HUES64 (cell line): ENCODE data around the gene EXOC2.

Source experiments
- H3K27ac ChIP-seq: 2 replicates; pipeline ENCODE4 v1.7.0; 2013; ENCODE audit warnings: low read depth, low read length, inconsistent platforms
- H3K27me3 ChIP-seq: 2 replicates; pipeline ENCODE4 v1.6.1; 2013; ENCODE audit warnings: mild to moderate bottlenecking, low read length; ENCODE audit not compliant: insufficient read depth
- H3K36me3 ChIP-seq: 2 replicates; pipeline ENCODE4 v1.6.1; 2013; ENCODE audit warnings: mild to moderate bottlenecking, low read length; ENCODE audit not compliant: insufficient read depth
- H3K4me1 ChIP-seq: 2 replicates; pipeline ENCODE4 v1.6.1; 2013; ENCODE audit warnings: mild to moderate bottlenecking, low read length, moderate library complexity; ENCODE audit not compliant: insufficient read depth
- H3K4me3 ChIP-seq: 2 replicates; pipeline ENCODE4 v1.5.1; 2013; ENCODE audit warnings: mild to moderate bottlenecking, low read length, moderate library complexity
- H3K9ac ChIP-seq: 2 replicates; pipeline ENCODE4 v1.6.1; 2013; ENCODE audit warnings: mild to moderate bottlenecking, low read depth, low read length
- H3K9me3 ChIP-seq: 2 replicates; pipeline ENCODE4 v1.6.1; 2013; ENCODE audit warnings: low read depth, low read length; ENCODE audit not compliant: insufficient read depth
- WGBS: fragments of 150-250, 120-280 bp; methylation state at CpG from one replicate; pipeline ENCODE4 v1.1.7; 2013; ENCODE audit warnings: missing lambda C conversion rate; 5-methylcytosine and 5-hydroxymethylcytosine counted together

The EXOC2 gene

GRCh38 chr6:473768-474452, 219.0 kb downstream of the EXOC2 start:
- no peak overlapping the region for H3K4me3 ChIP-seq
- H3K27me3 ChIP-seq: no peaks in the 10 kb centered on the region
- H3K9me3 ChIP-seq: no peaks in the 10 kb centered on the region
- WGBS: 88% methylated on average over 27 of the region's 27 CpGs
- no peak overlapping the region for H3K9ac ChIP-seq
- H3K27ac ChIP-seq: no peak overlapping the region
- no peaks in the 10 kb centered on the region for H3K36me3 ChIP-seq
- H3K4me1 ChIP-seq: peaks cover 7% of the 10 kb centered on the region; the same call in 1 of the 2 replicates

DNA sequence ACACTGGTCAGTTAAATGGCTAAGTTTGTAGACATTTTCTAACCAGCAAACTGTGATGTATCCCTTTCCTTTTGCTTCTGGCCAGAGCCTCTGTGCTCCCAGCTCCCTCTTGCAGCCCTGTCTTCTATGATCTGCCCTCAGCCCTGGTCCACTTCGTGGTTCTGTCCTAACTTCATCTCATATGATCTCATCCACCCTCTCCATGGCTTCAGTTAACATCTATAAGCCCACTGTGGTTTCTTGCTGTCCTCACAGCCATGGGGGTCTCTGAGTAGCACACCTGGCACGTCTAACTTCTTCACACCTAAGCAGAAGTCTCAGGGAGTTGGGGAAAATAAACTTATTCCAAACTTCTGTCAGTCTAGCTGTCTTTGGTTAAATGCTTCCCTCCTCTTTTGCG, 219.6 kb downstream of the EXOC2 start:
- H3K4me3 ChIP-seq: no peak overlapping the region
- peaks cover 7% of the 10 kb centered on the region; the same call in 1 of the 2 replicates for H3K4me1 ChIP-seq
- 90% methylated on average over 3 of the region's 3 CpGs for WGBS
- H3K9ac ChIP-seq: no peak overlapping the region
- no peaks in the 10 kb centered on the region for H3K36me3 ChIP-seq
- no peaks in the 10 kb centered on the region for H3K9me3 ChIP-seq
- no peak overlapping the region for H3K27ac ChIP-seq
- H3K27me3 ChIP-seq: no peaks in the 10 kb centered on the region

GRCh38 chr6:470901-471448, 222.0 kb downstream of the EXOC2 start:
- H3K4me3 ChIP-seq: no peak overlapping the region
- H3K36me3 ChIP-seq: no peaks in the 10 kb centered on the region
- no peaks in the 10 kb centered on the region for H3K9me3 ChIP-seq
- WGBS: 90% methylated on average over 15 of the region's 16 CpGs
- peaks cover 7% of the 10 kb centered on the region; the same call in 1 of the 2 replicates for H3K4me1 ChIP-seq
- H3K9ac ChIP-seq: no peak overlapping the region
- no peaks in the 10 kb centered on the region for H3K27me3 ChIP-seq
- no peak overlapping the region for H3K27ac ChIP-seq

DNA sequence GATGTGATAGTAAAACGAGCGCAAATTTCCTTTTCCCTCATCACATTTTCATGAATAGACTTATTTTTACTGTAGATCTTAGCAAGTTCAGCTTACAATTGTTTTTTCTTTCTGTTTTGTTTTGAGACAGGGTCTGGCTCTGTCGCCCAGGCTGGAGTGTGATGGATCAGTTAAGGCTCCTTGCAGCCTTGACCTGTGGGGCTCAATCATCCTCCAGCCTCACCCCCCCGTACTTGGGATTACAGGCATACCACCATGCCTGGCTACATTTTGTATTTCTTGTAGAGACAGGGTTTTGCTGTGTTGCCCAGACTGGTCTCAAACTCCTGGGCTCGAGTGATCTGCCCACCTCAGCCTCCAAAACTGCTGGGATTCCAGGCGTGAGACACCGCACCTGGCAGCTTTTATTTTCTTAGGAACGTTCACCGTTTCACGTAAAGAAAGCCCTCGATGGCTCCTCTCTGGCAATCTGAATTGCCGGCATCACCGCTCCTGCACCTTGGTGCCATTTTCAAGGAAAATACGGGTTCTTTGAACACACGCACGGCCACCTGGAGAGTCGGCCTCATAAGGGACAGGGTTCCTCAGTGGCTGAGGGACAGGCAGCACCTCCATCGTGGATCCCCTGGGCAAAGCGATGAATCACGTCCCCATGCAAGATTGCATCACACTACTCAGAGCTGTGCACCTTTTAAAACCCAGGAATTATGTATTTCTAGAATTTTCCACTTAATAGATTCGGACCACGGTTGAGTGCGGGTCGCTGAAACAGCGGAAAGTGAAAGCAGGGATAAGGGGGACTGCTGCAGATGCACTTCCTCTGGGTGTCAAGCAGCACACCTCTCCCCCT, 222.7 kb downstream of the EXOC2 start:
- Histone ChIP-seq H3K9me3 (no peaks in the 10 kb centered on the region), H3K27me3 (no peaks in the 10 kb centered on the region), H3K4me3 (no peak overlapping the region), H3K4me1 (peaks cover 7% of the 10 kb centered on the region; the same call in 1 of the 2 replicates), H3K27ac (no peak overlapping the region), H3K9ac (no peak overlapping the region), H3K36me3 (no peaks in the 10 kb centered on the region)
- 83% methylated on average over 25 of the region's 25 CpGs for WGBS

- Histone ChIP-seq H3K9ac (no peak overlapping the region), H3K27ac (no peak overlapping the region), H3K36me3 (no peaks in the 10 kb centered on the region), H3K27me3 (no peaks in the 10 kb centered on the region), H3K9me3 (no peaks in the 10 kb centered on the region), H3K4me1 (no peaks in the 10 kb centered on the region), H3K4me3 (no peak overlapping the region)
- WGBS: 95% methylated on average over 15 of the region's 15 CpGs
These were observed 225.3 kb downstream of the EXOC2 start for GRCh38 chr6:467671-468082.

- Histone ChIP-seq H3K4me1 (no peaks in the 10 kb centered on the region), H3K27ac (no peak overlapping the region), H3K27me3 (no peaks in the 10 kb centered on the region), H3K9ac (no peak overlapping the region), H3K4me3 (no peak overlapping the region), H3K36me3 (no peaks in the 10 kb centered on the region), H3K9me3 (no peaks in the 10 kb centered on the region)
- 97% methylated on average over 11 of the region's 11 CpGs for WGBS
These were observed 225.8 kb downstream of the EXOC2 start for GRCh38 chr6:467111-467510.

DNA sequence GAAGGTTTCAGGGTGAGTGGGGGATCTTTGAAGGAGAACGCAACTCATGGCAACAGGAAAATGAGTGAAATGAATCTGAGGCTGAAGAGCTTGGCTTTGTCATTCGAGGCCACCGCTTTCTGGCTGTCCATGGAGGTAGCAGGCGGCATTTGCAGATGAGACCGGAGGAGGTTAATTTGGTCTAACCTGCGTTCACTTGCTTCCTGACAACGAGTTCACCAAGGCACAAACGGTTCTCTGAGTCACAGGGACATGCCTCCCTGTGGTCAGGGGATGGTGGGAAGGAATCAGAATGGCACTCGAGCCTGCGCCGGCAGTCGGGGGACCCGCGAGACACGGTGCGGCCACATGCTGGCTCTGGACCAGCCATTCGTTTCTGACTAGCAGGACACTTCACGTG, 226.4 kb downstream of the EXOC2 start:
- 94% methylated on average over 18 of the region's 18 CpGs for WGBS
- no peak overlapping the region for H3K4me3 ChIP-seq
- no peaks in the 10 kb centered on the region for H3K27me3 ChIP-seq
- H3K4me1 ChIP-seq: no peaks in the 10 kb centered on the region
- no peak overlapping the region for H3K27ac ChIP-seq
- H3K36me3 ChIP-seq: no peaks in the 10 kb centered on the region
- H3K9ac ChIP-seq: no peak overlapping the region
- H3K9me3 ChIP-seq: no peaks in the 10 kb centered on the region

DNA sequence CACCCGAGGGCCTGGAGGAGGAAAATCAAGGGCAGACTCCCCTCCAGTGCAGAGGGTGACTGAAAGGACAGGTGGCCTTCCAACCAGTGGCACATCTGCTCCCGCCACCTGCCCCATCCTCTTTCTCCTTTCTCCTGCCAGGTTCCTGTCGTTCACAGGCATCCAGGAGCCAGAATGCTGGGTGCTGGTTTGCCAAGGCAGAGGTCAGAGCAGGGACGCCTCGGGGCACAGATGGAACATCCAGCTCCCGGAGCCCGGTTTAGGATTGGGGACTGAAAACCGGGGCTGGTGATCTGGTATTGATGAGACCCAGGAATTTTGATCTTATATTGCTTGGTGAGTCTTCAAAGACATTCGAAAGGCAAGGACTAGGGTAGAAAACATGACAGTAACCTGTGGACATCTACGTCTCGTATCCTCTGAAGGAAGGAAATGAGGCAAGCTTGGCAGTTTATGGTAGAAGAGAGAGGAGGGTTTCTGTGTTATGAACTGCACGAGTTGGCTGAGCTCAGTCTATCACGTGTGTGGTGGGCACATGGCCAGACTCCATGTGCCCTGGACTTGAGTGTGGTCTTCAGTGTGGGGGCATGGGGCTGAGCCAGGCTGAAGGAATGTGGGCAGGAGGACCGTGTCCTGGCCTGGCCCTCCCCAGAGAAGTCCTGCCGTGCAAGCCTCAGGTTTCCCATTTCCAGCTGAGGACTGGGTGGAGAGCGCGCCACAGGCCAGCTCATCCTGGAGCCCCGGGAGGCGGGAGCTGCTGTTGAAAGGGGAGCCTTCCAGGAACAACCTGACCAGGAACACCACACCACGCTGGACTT, 227.2 kb downstream of the EXOC2 start:
- 87% methylated on average over 20 of the region's 20 CpGs for WGBS
- Histone ChIP-seq H3K27me3 (no peaks in the 10 kb centered on the region), H3K36me3 (no peaks in the 10 kb centered on the region), H3K4me3 (no peak overlapping the region), H3K4me1 (no peaks in the 10 kb centered on the region), H3K27ac (no peak overlapping the region), H3K9ac (no peak overlapping the region), H3K9me3 (no peaks in the 10 kb centered on the region)

GRCh38 chr6:456887-457286, 236.1 kb downstream of the EXOC2 start:
- no peak overlapping the region; the same call in 1 of the 2 replicates for H3K27ac ChIP-seq
- H3K9me3 ChIP-seq: peaks cover 5% of the 10 kb centered on the region; the same call in 1 of the 2 replicates
- H3K4me3 ChIP-seq: no peak overlapping the region
- WGBS: 89% methylated on average over 4 of the region's 4 CpGs
- H3K9ac ChIP-seq: no peak overlapping the region
- H3K27me3 ChIP-seq: no peaks in the 10 kb centered on the region
- no peaks in the 10 kb centered on the region for H3K36me3 ChIP-seq
- 0 out of 2 replicates have a peak, but pooled peaks cover 5% of the 10 kb centered on the region for H3K4me1 ChIP-seq

DNA sequence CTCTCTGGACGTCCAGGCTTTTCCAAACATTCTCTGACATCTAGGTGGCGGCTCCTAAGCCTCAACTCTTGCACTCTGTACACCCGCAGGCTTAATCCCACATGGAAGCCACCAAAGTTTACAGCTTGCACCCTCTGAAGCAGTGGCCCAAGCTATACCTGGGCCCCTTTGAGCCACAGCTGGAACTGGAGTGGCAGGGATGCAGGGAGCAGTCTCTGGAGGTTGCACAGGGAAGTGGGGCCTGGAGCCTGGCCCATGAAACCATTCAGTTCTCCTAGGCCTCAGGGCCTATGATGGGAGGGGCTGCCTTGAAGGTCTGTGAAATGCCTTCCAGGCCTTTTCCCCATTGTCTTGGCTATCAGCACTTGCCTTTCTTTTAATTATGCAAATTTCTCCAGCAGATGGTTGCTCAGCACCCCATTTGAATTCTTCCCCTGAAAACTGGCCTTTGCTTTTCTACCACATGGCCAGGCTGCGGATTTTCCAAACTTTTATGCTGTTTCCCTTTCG, 236.5 kb downstream of the EXOC2 start:
- Histone ChIP-seq H3K27ac (no peak overlapping the region; the same call in 1 of the 2 replicates), H3K4me1 (0 out of 2 replicates have a peak, but pooled peaks cover 5% of the 10 kb centered on the region), H3K4me3 (no peak overlapping the region), H3K9me3 (peaks cover 5% of the 10 kb centered on the region; the same call in 1 of the 2 replicates), H3K36me3 (no peaks in the 10 kb centered on the region), H3K27me3 (no peaks in the 10 kb centered on the region), H3K9ac (no peak overlapping the region)
- WGBS: 82% methylated on average over 5 of the region's 5 CpGs
